Amniotic stem cell (primary cell): ENCODE results near the gene KRTAP10-8.
"Not testable (repeated sequence)": the region's sequence is repeated elsewhere in the genome, so short reads cannot be mapped to it uniquely, and the experiment has no call there.

Experiments used
- DNase-seq: peaks from one replicate; lab custom pipeline; 2025; lab: John Stamatoyannopoulos, UW

The KRTAP10-8 gene

DNA sequence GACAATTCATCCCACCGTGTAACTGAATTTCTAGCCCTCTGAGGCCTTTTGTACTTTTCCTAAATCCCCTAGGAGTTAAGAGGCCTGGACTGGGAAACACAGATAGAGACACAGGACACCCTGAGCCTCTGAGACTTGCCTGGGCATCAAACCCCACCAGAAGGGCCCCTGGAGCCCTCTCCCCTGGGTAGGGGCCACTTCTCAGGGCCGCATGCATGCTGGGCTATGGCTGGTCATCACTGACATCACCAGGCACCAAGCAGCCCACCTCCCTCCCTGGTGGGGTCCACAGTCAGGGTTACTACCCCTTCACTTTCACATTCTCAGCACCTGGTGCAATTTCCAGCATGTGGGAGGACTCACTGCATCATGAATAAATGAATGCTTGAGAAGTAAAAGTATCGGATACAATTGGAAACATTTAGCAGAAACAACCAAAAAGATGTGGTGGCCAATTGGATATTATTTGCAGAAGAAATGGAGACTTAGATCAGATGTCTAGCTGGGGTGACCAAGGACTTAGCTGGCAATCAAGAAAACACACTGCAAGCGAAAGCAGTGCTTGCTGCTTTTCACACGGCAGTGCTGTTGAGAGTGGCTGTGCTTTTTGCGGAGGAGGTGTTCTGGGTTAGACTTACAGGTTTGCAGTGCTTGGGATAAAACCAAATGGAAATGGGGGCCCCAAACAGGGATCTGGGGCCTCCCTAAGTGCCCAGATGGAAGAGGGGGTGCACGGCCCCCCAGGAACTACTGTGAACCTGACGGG, 12.4 kb upstream of the KRTAP10-8 start:
- DNase-seq = no peak

DNA sequence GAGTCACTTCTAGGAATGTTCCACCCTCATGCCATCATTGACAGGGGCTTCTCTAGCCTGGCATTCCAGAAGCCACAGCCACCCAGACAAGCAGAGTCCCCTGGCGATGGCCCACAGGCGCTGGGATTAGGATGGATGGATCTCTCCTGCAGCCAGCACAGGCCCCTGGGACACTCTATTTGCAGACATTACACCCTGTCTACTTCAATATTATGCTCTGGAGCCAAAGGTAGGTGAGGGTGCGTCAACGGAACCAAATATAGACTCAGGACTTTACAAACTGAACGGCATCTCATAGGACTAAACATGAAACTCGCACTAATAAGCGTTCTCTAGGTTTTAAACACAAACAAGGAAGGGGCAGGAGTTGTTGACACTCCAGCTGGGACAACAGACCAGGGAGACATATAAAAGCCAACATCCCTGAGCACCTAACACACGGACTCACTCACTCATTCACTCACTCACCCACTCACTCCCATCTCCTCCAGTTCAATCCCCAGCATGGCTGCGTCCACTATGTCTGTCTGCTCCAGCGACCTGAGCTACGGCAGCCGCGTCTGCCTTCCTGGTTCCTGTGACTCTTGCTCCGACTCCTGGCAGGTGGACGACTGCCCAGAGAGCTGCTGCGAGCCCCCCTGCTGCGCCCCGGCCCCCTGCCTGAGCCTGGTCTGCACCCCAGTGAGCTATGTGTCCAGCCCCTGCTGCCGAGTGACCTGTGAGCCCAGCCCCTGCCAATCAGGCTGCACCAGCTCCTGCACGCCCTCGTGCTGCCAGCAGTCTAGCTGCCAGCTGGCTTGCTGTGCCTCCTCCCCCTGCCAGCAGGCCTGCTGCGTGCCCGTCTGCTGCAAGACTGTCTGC, 11.5 kb upstream of the KRTAP10-8 start, which contains the start of gene KRTAP10-7:
TSS of gene KRTAP10-7 (plus strand) at position 480 of the 861 bp plus-strand sequence. CDS start at position 505, 25 bp downstream.
- not testable (repeated sequence) for DNase-seq

DNA sequence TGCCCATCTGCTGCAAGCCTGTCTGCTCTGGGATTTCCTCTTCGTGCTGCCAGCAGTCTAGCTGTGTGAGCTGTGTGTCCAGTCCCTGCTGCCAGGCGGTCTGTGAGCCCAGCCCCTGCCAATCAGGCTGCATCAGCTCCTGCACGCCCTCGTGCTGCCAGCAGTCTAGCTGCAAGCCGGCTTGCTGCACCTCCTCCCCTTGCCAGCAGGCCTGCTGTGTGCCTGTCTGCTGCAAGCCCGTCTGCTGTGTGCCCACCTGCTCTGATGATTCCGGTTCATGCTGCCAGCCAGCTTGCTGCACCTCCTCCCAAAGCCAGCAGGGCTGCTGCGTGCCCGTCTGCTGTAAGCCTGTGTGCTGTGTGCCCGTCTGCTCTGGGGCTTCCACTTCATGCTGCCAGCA, 10.8 kb upstream of the KRTAP10-8 start:
- not testable (repeated sequence) for DNase-seq

DNA sequence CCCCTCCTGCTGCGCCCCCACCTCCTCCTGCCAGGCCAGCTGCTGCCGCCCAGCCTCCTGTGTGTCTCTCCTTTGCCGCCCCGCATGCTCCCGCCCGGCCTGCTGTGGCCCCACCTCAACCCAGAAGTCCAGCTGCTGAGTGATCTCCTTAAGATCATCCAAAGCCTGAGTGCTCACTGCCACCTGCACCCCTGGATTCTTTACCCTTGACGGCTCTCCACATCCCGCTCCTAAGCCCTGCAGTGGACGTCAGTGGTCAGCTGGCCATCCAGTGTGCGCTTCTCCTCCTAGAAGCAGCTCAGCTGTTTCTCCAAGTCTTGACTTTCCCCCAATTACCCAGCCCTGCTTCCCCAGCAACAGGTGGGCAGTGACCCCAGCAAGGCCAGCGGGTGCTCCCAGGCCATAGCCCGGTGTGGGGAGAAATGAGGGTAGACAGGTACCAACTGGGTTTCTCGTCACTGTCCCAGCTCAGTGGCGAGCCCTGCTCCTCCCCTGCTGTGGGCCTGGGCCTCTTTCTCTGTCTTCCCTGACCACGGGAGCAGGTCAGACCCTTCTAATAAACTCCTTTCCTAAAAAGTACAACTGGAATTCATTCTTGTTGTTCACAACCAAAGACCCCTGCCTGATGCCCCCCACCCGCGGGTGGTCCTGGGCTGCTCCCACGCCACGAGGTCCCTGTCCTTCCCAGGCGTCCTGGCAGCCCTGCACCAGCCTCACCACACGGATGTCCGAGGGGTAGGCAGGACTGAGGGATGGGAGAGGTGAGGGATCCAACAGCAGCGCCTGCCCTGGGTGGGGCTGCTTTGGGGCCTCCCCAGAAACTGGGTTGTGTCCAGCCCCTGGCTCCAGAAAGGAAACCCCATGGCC, 10.1 kb upstream of the KRTAP10-8 start:
- DNase-seq = no peak

DNA sequence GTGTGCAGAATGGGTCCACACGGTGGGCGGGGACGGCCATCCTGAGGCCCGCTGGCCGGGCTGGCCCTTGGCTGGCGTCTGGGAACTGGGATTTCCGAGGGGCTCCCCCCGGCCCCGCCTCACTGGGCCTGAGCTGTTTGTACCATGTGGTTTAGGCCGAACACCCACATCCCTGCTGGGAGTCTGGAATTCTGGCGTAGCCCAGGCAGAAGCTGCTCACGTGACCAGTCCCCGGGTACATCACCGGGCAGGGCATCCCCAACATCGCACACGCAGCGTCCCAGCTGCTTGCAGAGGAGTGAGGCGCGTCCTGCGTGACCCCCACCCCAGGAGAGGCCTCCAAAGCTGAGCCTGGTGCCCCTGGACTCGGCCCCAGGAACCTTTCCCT, 9.4 kb upstream of the KRTAP10-8 start:
- no peak for DNase-seq

DNA sequence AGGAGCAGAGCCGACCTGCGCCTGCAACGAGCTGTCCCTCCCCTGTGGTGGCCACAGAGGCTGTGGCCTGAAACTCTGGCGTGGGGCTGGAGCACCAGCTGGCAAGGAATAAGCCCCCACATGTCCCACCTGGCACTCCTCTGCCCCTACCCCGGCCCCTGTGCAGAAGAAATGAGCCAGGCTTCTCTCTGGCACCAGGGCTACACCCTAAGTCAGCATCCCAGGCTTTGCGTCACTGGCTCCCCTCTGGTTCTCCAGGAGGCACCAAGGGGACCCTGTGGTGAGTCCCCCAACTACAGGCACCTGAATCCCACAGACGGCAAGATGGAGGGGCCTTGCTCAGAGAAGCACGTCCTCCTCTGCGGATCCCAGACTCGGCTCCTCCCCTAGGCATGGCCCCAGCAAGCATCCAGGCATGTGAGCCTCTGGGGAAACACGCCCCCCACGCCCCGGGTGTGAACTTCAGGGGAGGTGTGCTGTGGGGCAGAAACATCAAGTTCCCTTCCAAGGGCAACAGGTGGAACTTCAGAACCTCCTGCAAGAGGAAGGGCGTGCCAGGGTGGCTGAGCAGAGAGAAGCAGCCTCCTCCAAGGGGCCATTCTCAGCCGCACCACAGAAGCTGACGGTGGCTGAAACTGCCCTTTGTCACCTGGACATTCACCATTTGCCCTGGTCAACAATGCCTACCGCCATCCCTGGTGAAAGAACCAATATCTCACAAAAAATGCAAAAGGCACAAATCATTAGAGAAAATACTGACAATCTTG, 8.6 kb upstream of the KRTAP10-8 start:
- DNase-seq = no peak

DNA sequence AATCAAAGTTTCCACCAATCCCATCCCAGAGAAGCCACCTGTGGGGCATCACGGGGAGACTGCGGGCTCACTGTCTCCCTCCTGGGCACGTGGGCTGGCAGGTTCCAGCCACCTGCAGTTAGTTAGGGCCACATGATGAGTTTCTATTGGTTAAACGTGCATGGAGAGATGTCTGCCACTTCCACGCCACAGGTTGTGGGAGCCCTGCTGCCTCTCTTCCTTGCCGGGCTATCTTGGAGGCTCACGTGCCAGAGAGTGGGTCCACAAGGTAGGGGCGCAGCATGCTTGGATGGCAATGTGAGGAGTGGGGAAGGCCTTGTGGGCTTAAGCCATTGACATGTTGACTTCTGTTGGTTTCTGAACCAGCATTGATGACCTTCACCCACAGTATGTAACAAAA, 8.0 kb upstream of the KRTAP10-8 start:
- no peak for DNase-seq

DNA sequence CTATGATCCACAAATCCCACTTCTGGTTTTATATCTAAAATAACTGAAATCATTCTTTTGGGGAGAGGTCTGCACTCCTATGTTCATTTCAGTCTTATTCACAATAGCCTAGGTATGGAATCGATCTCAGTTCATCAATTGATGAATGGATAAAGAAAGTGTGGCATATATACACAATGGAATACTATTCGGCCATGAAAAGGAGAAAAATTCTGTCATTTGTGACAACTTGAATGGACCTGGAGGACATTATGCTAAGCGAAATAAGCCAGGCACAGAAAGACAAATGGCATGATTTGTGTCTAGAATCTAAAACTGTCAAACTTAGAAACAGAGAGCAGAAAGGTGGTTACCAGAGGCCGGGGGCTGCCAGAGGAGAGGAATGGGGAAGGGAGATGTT, 5.4 kb upstream of the KRTAP10-8 start:
- DNase-seq = no peak

DNA sequence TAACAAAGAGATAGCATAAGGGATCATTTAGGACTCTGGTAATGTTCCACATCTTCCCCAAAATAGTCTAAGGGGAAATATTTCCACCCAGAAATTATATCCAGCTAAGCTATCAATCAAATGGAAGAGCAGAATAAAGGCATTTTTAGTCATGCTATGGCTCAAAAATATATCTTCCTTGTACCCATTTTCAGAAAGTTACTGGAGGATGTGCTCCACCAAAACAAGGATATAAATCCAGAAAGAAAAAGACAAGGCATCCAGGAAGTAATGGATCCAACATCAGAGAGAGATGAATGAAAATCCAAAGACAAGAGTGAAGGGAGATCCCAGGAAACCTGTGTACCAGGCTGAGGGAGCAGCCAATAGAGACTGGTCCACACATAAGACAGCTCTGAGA, 2.7 kb upstream of the KRTAP10-8 start:
- DNase-seq = no peak

DNA sequence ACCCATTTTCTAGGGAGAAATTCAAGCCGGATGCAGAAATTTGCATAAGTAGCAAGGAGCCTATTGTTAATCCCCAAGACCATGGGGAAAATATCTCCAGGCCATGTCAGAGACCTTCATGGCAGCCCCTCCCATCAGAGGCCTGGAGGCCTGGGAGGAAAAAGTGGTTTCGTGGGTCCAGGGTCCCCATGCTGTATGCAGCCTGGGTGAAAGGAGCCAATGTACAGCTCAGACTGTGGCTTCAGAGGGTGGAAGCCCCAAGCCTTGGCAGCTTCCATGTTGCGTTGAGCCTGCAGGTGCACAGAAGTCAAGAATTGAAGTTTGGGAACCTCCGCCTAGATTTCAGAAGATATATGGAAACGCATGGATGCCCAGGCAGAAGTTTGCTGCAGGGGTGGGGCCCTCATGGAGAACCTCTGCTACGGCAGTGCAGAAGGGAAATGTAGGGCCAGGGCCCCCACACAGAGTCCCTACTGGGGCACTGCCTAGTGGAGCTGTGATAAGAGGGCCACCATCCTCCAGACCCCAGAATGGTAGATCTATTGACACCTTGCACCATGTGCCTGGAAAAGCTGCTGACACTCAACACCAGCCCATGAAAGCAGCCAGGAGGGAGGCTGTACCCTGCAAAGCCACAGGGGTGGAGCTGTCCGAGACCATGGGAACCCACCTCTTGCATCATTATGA, 1.6 kb upstream of the KRTAP10-8 start:
- not testable (repeated sequence) for DNase-seq

DNA sequence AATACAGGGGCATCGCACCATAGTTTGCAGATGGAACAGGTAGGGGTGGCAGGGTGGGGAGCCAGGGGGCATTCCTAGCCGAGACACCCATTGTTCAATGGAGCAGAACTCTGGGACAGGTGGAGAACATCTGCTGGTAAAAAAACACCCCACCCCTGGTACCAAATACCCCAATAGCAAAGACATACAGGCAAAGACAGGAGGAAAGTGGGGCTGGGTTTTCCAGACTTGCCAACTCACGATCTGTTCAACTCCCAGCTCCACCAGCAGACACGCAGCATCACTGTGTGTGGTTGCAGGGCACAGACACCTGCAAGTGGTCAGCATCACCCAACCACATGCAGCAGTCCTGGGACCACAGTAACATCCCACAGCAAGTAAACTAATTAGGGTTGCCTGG, 328 bp upstream of the KRTAP10-8 start:
- DNase-seq = no peak

DNA sequence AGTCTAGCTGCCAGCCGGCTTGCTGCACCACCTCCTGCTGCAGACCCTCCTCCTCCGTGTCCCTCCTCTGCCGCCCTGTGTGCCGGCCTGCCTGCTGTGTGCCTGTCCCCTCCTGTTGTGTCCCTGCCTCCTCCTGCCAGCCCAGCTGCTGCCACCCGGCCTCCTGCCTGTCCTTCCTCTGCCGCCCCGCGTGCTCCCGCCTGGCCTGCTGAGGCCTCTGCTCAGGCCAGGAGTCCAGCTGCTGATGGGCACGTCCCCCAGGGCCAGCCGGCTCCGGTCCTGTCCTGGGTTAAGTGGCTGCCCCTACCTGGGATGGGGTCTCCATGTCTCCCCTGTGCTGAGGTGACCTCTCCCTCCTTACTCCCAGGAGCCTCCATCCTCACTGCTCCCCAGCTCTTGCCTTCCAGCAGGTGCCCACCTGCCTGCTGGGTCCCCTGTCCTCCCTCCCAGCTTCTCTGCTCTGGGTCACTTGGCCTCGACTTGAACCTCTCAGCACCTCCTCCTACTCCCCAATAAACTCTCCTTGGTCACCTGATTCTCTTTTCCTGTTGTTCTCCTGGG, 870 bp downstream of the KRTAP10-8 start:
- DNase-seq = no peak

DNA sequence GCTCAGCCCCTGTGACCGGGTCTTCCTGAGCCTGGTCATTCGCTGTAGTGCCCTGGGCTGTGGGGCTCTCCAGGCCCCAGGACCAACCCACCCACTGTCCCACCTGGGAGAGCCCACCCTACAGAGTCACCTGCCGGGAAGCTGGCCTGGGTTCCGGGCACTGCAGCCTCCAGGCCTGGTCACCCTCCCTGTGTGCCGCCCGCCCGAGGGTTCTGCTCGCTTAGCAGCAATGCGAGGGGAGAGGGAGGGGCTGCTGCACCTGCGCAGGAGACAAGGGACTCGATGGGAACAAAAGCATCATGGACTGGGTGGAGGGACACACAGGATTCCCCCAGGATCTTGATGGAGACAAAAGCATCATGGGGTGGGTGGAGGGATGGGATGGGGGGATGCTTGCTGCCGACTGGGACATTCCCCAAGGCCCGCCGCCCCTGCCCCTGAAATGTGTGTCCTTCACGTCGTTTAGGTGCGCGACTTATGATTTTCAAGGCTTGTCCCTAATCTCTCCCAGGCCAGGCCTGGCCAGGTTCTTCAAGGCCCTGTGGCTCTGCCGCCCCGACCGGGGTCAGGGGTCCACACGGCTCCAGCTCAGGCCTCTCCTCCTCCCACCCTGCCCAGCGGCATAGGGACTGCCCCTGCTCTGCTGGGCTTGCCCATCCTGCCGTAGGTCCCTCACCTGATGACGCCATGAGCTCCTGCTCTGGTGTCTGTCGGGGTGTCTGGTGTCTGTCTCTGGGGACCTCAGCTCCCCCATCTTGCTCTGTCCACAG, 1.7 kb downstream of the KRTAP10-8 start:
- DNase-seq = no peak

DNA sequence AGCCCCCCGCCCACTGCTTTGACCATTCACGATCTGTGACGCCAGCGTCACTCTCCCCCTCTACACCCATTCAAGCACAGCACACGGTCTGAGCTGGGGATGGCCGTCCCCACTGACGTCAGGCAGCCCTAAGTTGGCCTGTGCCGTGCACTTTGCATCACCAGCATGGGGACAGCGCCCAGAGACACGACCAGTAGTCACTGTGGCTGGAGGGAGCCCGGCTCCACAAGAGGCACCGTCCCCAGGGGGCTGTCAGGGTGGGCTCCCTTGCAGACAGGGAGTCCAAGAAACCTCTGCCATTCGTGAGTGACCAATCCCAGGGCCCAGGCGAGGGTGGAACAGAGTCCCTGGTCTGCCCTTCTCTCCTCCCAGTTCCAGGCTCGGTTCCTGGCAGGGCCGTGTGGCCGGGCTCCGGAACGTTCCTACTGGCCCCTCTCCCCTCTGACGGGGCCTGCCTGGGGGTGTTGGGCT, 2.3 kb downstream of the KRTAP10-8 start:
- DNase-seq = no peak

DNA sequence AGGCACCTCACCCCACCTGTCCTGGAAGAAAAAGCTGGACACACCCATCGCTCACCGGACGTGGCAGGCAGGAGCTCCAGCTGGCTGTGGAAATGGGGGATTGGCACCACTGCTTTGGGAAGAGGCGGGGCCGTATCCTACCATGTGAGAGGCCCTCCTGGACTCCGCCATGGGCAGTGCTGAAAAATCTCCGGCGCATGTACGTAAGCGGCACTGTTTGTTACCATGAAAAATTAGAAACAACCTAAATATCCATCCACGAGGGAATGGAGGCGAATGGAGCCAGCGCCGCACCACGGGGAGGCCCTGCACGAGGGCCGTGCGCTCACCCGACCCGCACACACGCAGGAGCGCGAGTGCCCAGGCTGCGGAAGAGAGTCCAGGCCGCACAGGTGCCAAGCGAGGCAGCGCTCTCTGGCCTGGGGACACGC, 3.1 kb downstream of the KRTAP10-8 start:
- DNase-seq = no peak

DNA sequence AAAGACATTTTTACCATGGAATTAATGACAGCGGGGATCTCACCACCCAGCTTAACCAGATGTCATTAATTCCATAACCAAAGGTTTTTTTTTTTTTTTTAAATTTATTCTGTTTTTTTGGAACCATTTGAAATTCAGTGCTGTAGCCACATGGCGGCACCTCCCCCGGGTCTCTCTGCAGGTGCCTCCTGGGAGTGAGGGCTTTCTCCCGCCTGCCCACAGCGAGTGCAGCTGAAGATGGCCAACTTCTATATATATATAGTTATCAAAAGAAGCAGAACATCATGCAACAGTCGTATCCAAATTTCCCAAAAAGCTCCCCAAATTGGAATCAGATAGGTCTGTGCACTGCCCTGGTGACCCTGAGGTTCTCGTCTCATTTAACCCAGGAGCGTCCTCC, 3.6 kb downstream of the KRTAP10-8 start:
- DNase-seq = no peak

DNA sequence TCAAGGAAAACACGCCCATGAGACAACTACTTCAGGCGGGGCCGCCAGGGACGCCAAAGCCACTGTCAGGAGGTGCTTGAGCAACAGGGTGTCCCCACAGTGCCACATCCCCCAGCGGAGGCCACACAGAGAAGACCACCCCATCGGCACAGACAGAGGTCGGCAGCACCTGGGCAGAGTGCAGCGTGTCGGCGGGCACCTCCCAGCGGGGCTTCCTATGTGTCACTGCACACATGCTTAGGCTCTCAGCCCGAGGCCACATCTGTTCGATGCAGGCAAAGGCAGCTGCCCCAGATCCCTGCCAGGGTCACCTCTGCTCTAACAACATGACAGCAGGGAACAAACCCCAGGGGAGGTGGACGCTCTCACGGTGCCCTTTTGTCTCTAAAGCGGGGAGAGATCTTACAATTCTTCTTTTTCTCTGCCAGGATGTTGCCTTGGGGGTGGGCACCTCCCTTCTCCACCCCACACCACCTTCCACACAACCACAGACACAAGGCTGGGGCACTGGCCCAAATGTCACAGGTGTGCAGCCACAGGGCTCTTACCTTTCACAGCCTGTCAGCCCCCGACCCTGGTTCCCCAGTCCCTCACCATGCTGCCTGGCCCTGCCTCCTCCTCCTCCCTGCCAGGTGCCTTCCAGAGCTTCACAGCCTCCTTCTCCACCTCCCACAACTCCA, 4.2 kb downstream of the KRTAP10-8 start:
- no peak for DNase-seq

DNA sequence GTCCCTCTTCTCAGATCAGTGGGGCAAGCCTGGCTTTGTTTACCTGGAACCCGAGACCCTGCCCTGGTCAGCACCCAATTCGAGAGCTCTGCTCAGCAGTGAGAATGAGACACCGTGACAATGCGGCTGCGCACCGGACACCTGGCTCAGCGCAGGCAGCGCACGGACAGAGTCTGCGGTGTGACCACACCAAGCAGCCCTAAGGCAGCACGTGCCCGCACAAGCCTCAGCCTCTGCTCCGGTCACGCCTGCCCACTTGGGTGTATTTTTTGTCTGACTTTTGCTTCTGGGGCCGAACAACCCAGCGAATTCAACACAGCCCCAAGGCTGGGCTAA, 4.7 kb downstream of the KRTAP10-8 start:
- DNase-seq = no peak

DNA sequence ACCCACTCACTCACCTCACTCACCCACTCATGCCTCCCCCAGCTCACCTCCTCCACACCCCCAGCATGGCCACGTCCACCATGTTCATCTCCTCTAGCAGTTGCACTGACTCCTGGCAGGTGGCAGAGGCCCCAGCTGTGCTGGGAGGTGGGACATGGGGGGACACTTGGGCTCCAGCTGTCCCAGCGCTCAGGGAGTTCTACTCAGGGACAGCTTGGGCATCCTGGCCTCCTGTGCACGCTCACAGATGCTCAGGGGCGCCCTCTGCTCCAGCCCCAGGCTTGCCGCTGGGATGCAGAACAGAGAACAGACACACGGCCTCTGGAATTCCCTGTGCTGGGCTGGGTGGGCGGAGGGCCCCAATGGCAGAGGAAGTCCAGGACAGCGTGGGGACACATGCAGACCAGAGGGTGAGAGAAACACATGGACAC, 5.2 kb downstream of the KRTAP10-8 start:
- DNase-seq = no peak
